MCF 10A (cell line): ENCODE measurements around the gene KIF4A. TPM values are rescaled to one million over a fixed set of nuclear protein-coding genes. Genes with fewer than 3 reads are reported as not detected.

Experiments
- BruUV-seq: library from RNA; stranded (reverse); fragments of 400-500 nt; replicated peaks from 2 replicates; lab custom pipeline; 2021; lab: Mats Ljungman, UMichigan
- CTCF ChIA-PET: fragments of 300-600 bp; sonication (Branson Sonifier 250); formaldehyde crosslinking; extraction: SDS; loops from one replicate; lab custom pipeline; 2021; ENCODE audit warnings: antibody characterized with exemption, inconsistent platforms; lab: Yijun Ruan, JAX
- POLR2A ChIA-PET: fragments of 300-600, 350-650 bp; sonication (Branson Sonifier 250); formaldehyde crosslinking; extraction: SDS; loops from one replicate; lab custom pipeline; 2020; ENCODE audit warnings: antibody characterized with exemption, inconsistent platforms; lab: Yijun Ruan, JAX
- DNase-seq: peaks from one replicate; pipeline ENCODE4 v3.0.0-alpha.2; 2018; ENCODE audit not compliant: unreplicated experiment
- H3K27ac Mint-ChIP-seq: one replicate; pipeline ENCODE4 v1.8.0; 2022; ENCODE audit warnings: mild to moderate bottlenecking, low read depth, mixed read lengths; ENCODE audit not compliant: unreplicated experiment
- H3K27me3 Mint-ChIP-seq: one replicate; pipeline ENCODE4 v1.8.0; 2022; ENCODE audit warnings: mixed read lengths; ENCODE audit not compliant: insufficient read depth, unreplicated experiment
- H3K36me3 Mint-ChIP-seq: one replicate; pipeline ENCODE4 v1.8.0; 2022; ENCODE audit warnings: mild to moderate bottlenecking, moderate library complexity, mixed read lengths; ENCODE audit not compliant: insufficient read depth, unreplicated experiment
- H3K4me1 Mint-ChIP-seq: one replicate; pipeline ENCODE4 v1.8.0; 2022; ENCODE audit warnings: mixed read lengths; ENCODE audit not compliant: insufficient read depth, unreplicated experiment
- H3K4me3 Mint-ChIP-seq: one replicate; pipeline ENCODE4 v1.8.0; 2022; ENCODE audit warnings: mild to moderate bottlenecking, moderate library complexity, mixed read lengths; ENCODE audit not compliant: unreplicated experiment
- H3K9me3 Mint-ChIP-seq: one replicate; pipeline ENCODE4 v1.8.0; 2022; ENCODE audit warnings: mixed read lengths; ENCODE audit not compliant: unreplicated experiment
- CTCF ChIP-seq: fragments of 200-600 bp; IDR thresholded peaks from one replicate; pipeline ENCODE4 v1.8.0; 2022; ENCODE audit warnings: antibody characterized with exemption, mild to moderate bottlenecking; ENCODE audit not compliant: unreplicated experiment
- intact Hi-C: fragments of 100-400 bp; cut with micrococcal nuclease; formaldehyde crosslinking; loops from 2 replicates; pipeline ENCODE4 v1.14.1; 2022
- total RNA-seq: library from RNA; stranded (reverse); gene quantifications from 2 replicates; pipeline ENCODE4 v1.2.3, GENCODE V29; 2022

KIF4A gene
- total RNA-seq, 1 experiment from 2014 or later: 19.0 TPM

GRCh38 chrX:70244881-70245280 lies 45.0 kb upstream of the KIF4A start:
- Mint-ChIP-seq H3K4me1 (no peaks in the 10 kb centered on the region), H3K36me3 (no peaks in the 10 kb centered on the region), H3K27me3 (peaks cover 15% of the 10 kb centered on the region), H3K27ac (no peak overlapping the region), H3K4me3 (no peak overlapping the region), H3K9me3 (no peaks in the 10 kb centered on the region)
- intact Hi-C loops: no loop called here
- CTCF ChIA-PET: interaction anchor here (1.1 kb wide), 1 partner anchor 8 kb away, joined by 3 read pairs; no protein-coding TSS in a partner anchor
- BruUV-seq: no TSS peak
- POLR2A ChIA-PET: no interaction called here
- no peak for DNase-seq
- no peak for TF ChIP-seq CTCF

GRCh38 chrX:70247252-70247651 lies 42.7 kb upstream of the KIF4A start:
- TF ChIP-seq CTCF: no peak
- Mint-ChIP-seq H3K4me3 (no peak overlapping the region), H3K27ac (no peak overlapping the region), H3K27me3 (peaks cover 11% of the 10 kb centered on the region), H3K36me3 (no peaks in the 10 kb centered on the region), H3K9me3 (no peaks in the 10 kb centered on the region), H3K4me1 (no peaks in the 10 kb centered on the region)
- intact Hi-C loops: no loop called here
- ChIA-PET POLR2A (no interaction called here), CTCF (no interaction called here)
- BruUV-seq: no TSS peak
- no peak for DNase-seq

- BruUV-seq: no TSS peak
- Mint-ChIP-seq H3K4me1 (peaks cover 7% of the 10 kb centered on the region), H3K36me3 (no peaks in the 10 kb centered on the region), H3K27ac (no peak overlapping the region), H3K9me3 (no peaks in the 10 kb centered on the region), H3K4me3 (no peak overlapping the region), H3K27me3 (peaks cover 54% of the 10 kb centered on the region)
- DNase-seq: no peak
- intact Hi-C loops: no loop called here
- no peak for TF ChIP-seq CTCF
- ChIA-PET POLR2A (no interaction called here), CTCF (interaction anchor here (0.8 to 0.9 kb wide), 2 partner anchors 7 to 56 kb away, joined by 3 read pairs; no protein-coding TSS in a partner anchor)
Observed at GRCh38 chrX:70252491-70252890, 37.4 kb upstream of the KIF4A start.

GRCh38 chrX:70253377-70254062 lies 36.4 kb upstream of the KIF4A start:
- CTCF ChIA-PET: interaction anchor here (0.5 to 1.8 kb wide), 4 partner anchors 8 to 163 kb away, joined by 3 to 6 read pairs (median 4); no protein-coding TSS in a partner anchor
- Mint-ChIP-seq H3K4me3 (no peak overlapping the region), H3K27ac (peak overlapping the region; percentile 81), H3K36me3 (no peaks in the 10 kb centered on the region), H3K27me3 (peaks cover 54% of the 10 kb centered on the region), H3K9me3 (no peaks in the 10 kb centered on the region), H3K4me1 (peaks cover 7% of the 10 kb centered on the region)
- TSS peak; percentile 75 for BruUV-seq
- TF ChIP-seq CTCF: no peak
- intact Hi-C loops: no loop called here
- DNase-seq: peak; percentile 43
- POLR2A ChIA-PET: interaction anchor here (0.7 to 1.2 kb wide), 4 partner anchors 13 to 148 kb away, joined by 3 read pairs; partner anchors contain the start of genes KIF4A and PDZD11
